WI38 (cell line): ENCODE measurements around the gene SERTAD3.

Experiments used
- H3K4me3 ChIP-seq: 2 replicates; pipeline ENCODE4 v1.5.1; 2011; ENCODE audit warnings: low read depth, mild to moderate bottlenecking, control low read depth, low read length
- CTCF ChIP-seq: IDR thresholded peaks from 2 replicates; pipeline ENCODE4 v1.5.1; 2012; ENCODE audit warnings: low read depth, mild to moderate bottlenecking, control low read depth, low read length

SERTAD3 gene

DNA sequence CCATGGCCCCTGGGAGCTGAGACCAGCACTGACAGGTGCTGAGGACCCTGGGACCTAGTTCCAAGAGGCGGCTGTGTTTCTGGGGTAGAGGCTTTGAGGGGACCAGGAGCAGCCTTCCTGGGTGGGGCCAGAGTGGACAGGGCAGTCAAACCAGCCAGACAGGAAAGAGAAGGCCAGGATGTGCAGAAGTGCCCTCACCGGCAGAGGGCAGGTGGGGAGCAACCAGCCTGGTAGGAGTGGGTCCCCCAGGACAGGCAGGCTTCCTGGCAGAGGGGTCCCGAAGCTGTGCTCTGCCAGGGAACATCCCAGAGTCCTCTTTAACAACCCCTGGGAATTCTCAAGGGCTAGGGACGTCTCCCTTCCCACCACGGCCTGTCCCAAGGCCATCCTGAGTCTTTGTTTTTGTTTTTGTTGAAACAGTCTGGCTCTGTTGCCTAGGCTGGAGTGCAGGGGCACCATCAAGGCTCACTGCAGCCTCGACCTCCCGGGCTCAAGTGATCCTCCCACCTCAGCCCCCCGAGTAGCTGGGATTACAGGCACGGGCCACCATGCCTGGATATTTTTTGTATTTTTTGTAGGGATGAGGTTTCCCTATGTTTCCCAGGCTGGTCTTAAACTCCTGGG, 51.1 kb downstream of the SERTAD3 start:
- no peak for TF ChIP-seq CTCF

DNA sequence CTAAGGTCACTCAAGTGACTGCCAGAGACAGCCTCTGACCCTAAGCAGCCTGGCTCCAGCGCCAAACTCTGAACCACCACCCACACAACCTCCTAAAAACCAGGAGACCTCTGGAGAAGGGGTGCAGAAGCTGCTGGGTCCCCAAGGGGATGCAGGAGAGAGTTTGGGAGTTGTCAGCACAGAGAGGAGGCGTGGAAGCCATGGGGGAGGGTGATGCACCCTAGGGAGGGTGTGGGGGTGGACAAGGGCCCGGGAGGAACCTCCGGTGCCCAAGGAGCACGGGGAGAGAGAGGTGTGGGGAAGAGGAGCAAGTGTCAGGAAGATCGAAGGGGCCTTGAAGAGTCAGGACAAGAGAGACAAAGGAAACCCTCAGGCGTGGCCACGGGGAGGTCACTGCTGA, 52.0 kb downstream of the SERTAD3 start:
- H3K4me3 ChIP-seq: no peak overlapping the region
- no peak for TF ChIP-seq CTCF

More for the DNA sequence above, 51.1 kb downstream of the SERTAD3 start:
- H3K4me3 ChIP-seq: no peak overlapping the region
